H9 (cell line): ENCODE measurements around the gene KEL. TPM values are rescaled to one million over a fixed set of nuclear protein-coding genes. Genes with fewer than 3 reads are reported as not detected.

Experiments
- DNase-seq: peaks from one replicate; pipeline ENCODE4 v3.0.0-alpha.2; 2017
- H2AFZ ChIP-seq: one replicate; pipeline ENCODE4 v1.6.1; 2013; ENCODE audit warnings: mild to moderate bottlenecking, low read length, control low read depth, moderate library complexity
- H2AK5ac ChIP-seq: 2 replicates; pipeline ENCODE4 v1.6.1; 2013; ENCODE audit warnings: low read length, control low read depth, mixed read lengths; ENCODE audit not compliant: insufficient read length
- H2BK120ac ChIP-seq: one replicate; pipeline ENCODE4 v1.6.1; 2013; ENCODE audit warnings: low read depth, mild to moderate bottlenecking, low read length, control low read depth, inconsistent platforms; ENCODE audit not compliant: poor library complexity, severe bottlenecking
- H2BK12ac ChIP-seq: 2 replicates; pipeline ENCODE4 v1.6.1; 2013; ENCODE audit warnings: low read length, control low read depth, mixed read lengths, low read depth; ENCODE audit not compliant: insufficient read length
- H2BK15ac ChIP-seq: 2 replicates; pipeline ENCODE4 v1.6.1; 2013; ENCODE audit warnings: low read depth, low read length, control low read depth
- H2BK20ac ChIP-seq: one replicate; pipeline ENCODE4 v1.6.1; 2013; ENCODE audit warnings: low read depth, mild to moderate bottlenecking, low read length, control low read depth, inconsistent platforms; ENCODE audit not compliant: poor library complexity, severe bottlenecking
- H2BK5ac ChIP-seq: 2 replicates; pipeline ENCODE4 v1.6.1; 2013; ENCODE audit warnings: low read length, control low read depth, mixed read lengths; ENCODE audit not compliant: insufficient read length
- H3K14ac ChIP-seq: 2 replicates; pipeline ENCODE4 v1.6.1; 2013; ENCODE audit warnings: low read length, control low read depth; ENCODE audit not compliant: insufficient read depth
- H3K18ac ChIP-seq: 2 replicates; pipeline ENCODE4 v1.6.1; 2013; ENCODE audit warnings: low read depth, mild to moderate bottlenecking, mixed read lengths, low read length, control low read depth; ENCODE audit not compliant: insufficient read length
- H3K23ac ChIP-seq: 2 replicates; pipeline ENCODE4 v1.6.1; 2013; ENCODE audit warnings: low read length, control low read depth, mixed read lengths, low read depth; ENCODE audit not compliant: insufficient read length
- H3K23me2 ChIP-seq: 2 replicates; pipeline ENCODE4 v1.6.1; 2013; ENCODE audit warnings: low read depth, mild to moderate bottlenecking, mixed read lengths, low read length, control low read depth; ENCODE audit not compliant: insufficient read length, poor library complexity, severe bottlenecking
- H3K27ac ChIP-seq: 2 replicates; pipeline ENCODE4 v1.5.1; 2013; ENCODE audit warnings: low read length, control low read depth, mixed read lengths, low read depth; ENCODE audit not compliant: insufficient read length
- H3K27me3 ChIP-seq: 2 replicates; pipeline ENCODE4 v1.6.1; 2013; ENCODE audit warnings: low read length, control low read depth, inconsistent platforms; ENCODE audit not compliant: insufficient read depth
- H3K4ac ChIP-seq: 2 replicates; pipeline ENCODE4 v1.6.1; 2013; ENCODE audit warnings: low read depth, mild to moderate bottlenecking, control low read depth, inconsistent platforms, low read length, moderate library complexity
- H3K4me1 ChIP-seq: 2 replicates; pipeline ENCODE4 v1.6.1; 2013; ENCODE audit warnings: low read length, control low read depth, inconsistent platforms; ENCODE audit not compliant: insufficient read depth
- H3K4me2 ChIP-seq: 2 replicates; pipeline ENCODE4 v1.6.1; 2013; ENCODE audit warnings: low read length, control low read depth, mixed read lengths; ENCODE audit not compliant: insufficient read length, insufficient read depth
- H3K56ac ChIP-seq: 2 replicates; pipeline ENCODE4 v1.6.1; 2013; ENCODE audit warnings: low read depth, mild to moderate bottlenecking, mixed read lengths, low read length, control low read depth; ENCODE audit not compliant: insufficient read length
- H3K79me1 ChIP-seq: 2 replicates; pipeline ENCODE4 v1.6.1; 2013; ENCODE audit warnings: low read depth, mild to moderate bottlenecking, moderate library complexity, low read length, control low read depth, inconsistent platforms; ENCODE audit not compliant: insufficient read depth, poor library complexity, severe bottlenecking
- H3K79me2 ChIP-seq: 2 replicates; pipeline ENCODE4 v1.6.1; 2013; ENCODE audit warnings: low read length, control low read depth, inconsistent platforms; ENCODE audit not compliant: insufficient read depth
- H3K9ac ChIP-seq: 2 replicates; pipeline ENCODE4 v1.6.1; 2013; ENCODE audit warnings: low read length, control low read depth, mixed read lengths; ENCODE audit not compliant: insufficient read length; ENCODE audit errors: extremely low read depth
- H3K9me3 ChIP-seq: one replicate; pipeline ENCODE4 v1.6.1; 2013; ENCODE audit warnings: low read depth, low read length, inconsistent platforms; ENCODE audit not compliant: control insufficient read depth
- H3T11ph ChIP-seq: one replicate; pipeline ENCODE4 v1.6.1; 2013; ENCODE audit warnings: mild to moderate bottlenecking, low read length, control low read depth, inconsistent platforms
- H4K20me1 ChIP-seq: one replicate; pipeline ENCODE4 v1.6.1; 2013; ENCODE audit not compliant: control insufficient read depth, insufficient read length, insufficient read depth
- H4K5ac ChIP-seq: 2 replicates; pipeline ENCODE4 v1.6.1; 2013; ENCODE audit warnings: low read depth, mild to moderate bottlenecking, mixed read lengths, low read length, control low read depth; ENCODE audit not compliant: insufficient read length
- H4K8ac ChIP-seq: replicated peaks from 2 replicates; pipeline ENCODE4 v1.6.1; 2013; ENCODE audit warnings: low read length, control low read depth, mixed read lengths, low read depth; ENCODE audit not compliant: insufficient read length
- H4K91ac ChIP-seq: 2 replicates; pipeline ENCODE4 v1.6.1; 2013; ENCODE audit warnings: low read depth, mild to moderate bottlenecking, moderate library complexity, mixed read lengths, low read length, control low read depth; ENCODE audit not compliant: insufficient read length
- H3K27ac Mint-ChIP-seq, 3 experiments: 2 replicates in 2 of 3; 3 replicates in 1 of 3; pipeline ENCODE4 v1.8.0; 2020 to 2021; ENCODE audit warnings: mixed read lengths in 3 of 3, mild to moderate bottlenecking in 1 of 3, moderate library complexity in 1 of 3
- H3K27me3 Mint-ChIP-seq: 2 replicates; pipeline ENCODE4 v1.8.0; 2021; ENCODE audit warnings: low read depth, mild to moderate bottlenecking, moderate library complexity, mixed read lengths
- H3K36me3 Mint-ChIP-seq, 3 experiments: 2 replicates in 2 of 3; 3 replicates in 1 of 3; pipeline ENCODE4 v1.8.0; 2020 to 2021; ENCODE audit warnings: low read depth in 3 of 3, mixed read lengths in 3 of 3; ENCODE audit not compliant: insufficient read depth in 1 of 3
- H3K4me1 Mint-ChIP-seq, 2 experiments: 2 replicates each; pipeline ENCODE4 v1.8.0; 2020; ENCODE audit warnings: mixed read lengths in 2 of 2
- H3K4me3 Mint-ChIP-seq, 2 experiments: 2 replicates in 1 of 2; 3 replicates in 1 of 2; pipeline ENCODE4 v1.8.0; 2020 to 2021; ENCODE audit warnings: mild to moderate bottlenecking in 2 of 2, mixed read lengths in 2 of 2, moderate library complexity in 1 of 2
- H3K9me3 Mint-ChIP-seq, 2 experiments: 2 replicates in 1 of 2; 3 replicates in 1 of 2; pipeline ENCODE4 v1.8.0; 2020; ENCODE audit warnings: mild to moderate bottlenecking in 2 of 2, mixed read lengths in 2 of 2, moderate library complexity in 1 of 2
- CTCF ChIP-seq: fragments of 200-600 bp; sonication (generic); conservative IDR thresholded peaks from 3 replicates; pipeline ENCODE4 v1.8.0; 2021; ENCODE audit warnings: antibody characterized with exemption, mild to moderate bottlenecking
- WGBS: extraction: QIAGEN DNeasy Blood & Tissue Kit; methylation state at CpG from one replicate; pipeline ENCODE4 v1.1.7; 2013; ENCODE audit warnings: missing lambda C conversion rate, low lambda C conversion rate, mixed read lengths; ENCODE audit not compliant: insufficient read length; ENCODE audit errors: extremely low coverage; 5-methylcytosine and 5-hydroxymethylcytosine counted together
- total RNA-seq: library from RNA; stranded (reverse); gene quantifications from 2 replicates; pipeline ENCODE4 v1.2.1, GENCODE V29; 2021

Gene KEL
- total RNA-seq, 1 experiment from 2014 or later = 1.5 TPM

- H3K79me2 ChIP-seq = no peaks in the 10 kb centered on the region
- Mint-ChIP-seq H3K36me3 (peaks cover 0 to 3% (median 0%) of the 10 kb centered on the region in 3 experiments; a peak in 2 of 7 replicates), H3K27me3 (peaks cover 6% of the 10 kb centered on the region; the same call in 1 of the 2 replicates), H3K9me3 (no peaks in the 10 kb centered on the region), H3K27ac (peak overlapping the region in 2 of 3 experiments; percentile 15 to 26; a peak in 1 of 7 replicates), H3K4me3 (no peak overlapping the region; a peak in 1 of 5 replicates), H3K4me1 (peaks cover 0 to 2% of the 10 kb centered on the region in 2 experiments; a peak in 2 of 4 replicates)
- H3K4me1 ChIP-seq = no peaks in the 10 kb centered on the region
- no peak for TF ChIP-seq CTCF
- no peak overlapping the region for H4K5ac ChIP-seq
- no peak overlapping the region for H2BK5ac ChIP-seq
- no peaks in the 10 kb centered on the region for H3K23me2 ChIP-seq
- no CpG with 5 or more reads among the region's 3 CpGs for WGBS
- H3K9ac ChIP-seq = no peak overlapping the region
- no peak overlapping the region for H3K27ac ChIP-seq
- no peak overlapping the region for H3K4ac ChIP-seq
- no peak overlapping the region for H2AK5ac ChIP-seq
- no peak overlapping the region for H4K8ac ChIP-seq
- no peak overlapping the region for H2BK20ac ChIP-seq
- H3T11ph ChIP-seq = no peak overlapping the region
- no peak for DNase-seq
- H3K4me2 ChIP-seq = no peak overlapping the region
- no peak overlapping the region for H2AFZ ChIP-seq
- no peak overlapping the region for H2BK15ac ChIP-seq
- H3K18ac ChIP-seq = no peak overlapping the region
- no peak overlapping the region for H2BK120ac ChIP-seq
- H4K20me1 ChIP-seq = no peaks in the 10 kb centered on the region
- H2BK12ac ChIP-seq = no peak overlapping the region
- H3K23ac ChIP-seq = no peak overlapping the region
- H3K9me3 ChIP-seq = no peaks in the 10 kb centered on the region
- no peak overlapping the region for H3K14ac ChIP-seq
- no peak overlapping the region for H4K91ac ChIP-seq
- no peaks in the 10 kb centered on the region for H3K79me1 ChIP-seq
- no peak overlapping the region for H3K56ac ChIP-seq
- H3K27me3 ChIP-seq = no peaks in the 10 kb centered on the region
Observed at GRCh38 chr7:142945001-142945400, 17.2 kb downstream of the KEL start.
